ENCODE results near the gene IP6K2.
A peak's percentile ranks its signal among the peaks of the same experiment; 100 is the strongest.

IP6K2 gene

DNA sequence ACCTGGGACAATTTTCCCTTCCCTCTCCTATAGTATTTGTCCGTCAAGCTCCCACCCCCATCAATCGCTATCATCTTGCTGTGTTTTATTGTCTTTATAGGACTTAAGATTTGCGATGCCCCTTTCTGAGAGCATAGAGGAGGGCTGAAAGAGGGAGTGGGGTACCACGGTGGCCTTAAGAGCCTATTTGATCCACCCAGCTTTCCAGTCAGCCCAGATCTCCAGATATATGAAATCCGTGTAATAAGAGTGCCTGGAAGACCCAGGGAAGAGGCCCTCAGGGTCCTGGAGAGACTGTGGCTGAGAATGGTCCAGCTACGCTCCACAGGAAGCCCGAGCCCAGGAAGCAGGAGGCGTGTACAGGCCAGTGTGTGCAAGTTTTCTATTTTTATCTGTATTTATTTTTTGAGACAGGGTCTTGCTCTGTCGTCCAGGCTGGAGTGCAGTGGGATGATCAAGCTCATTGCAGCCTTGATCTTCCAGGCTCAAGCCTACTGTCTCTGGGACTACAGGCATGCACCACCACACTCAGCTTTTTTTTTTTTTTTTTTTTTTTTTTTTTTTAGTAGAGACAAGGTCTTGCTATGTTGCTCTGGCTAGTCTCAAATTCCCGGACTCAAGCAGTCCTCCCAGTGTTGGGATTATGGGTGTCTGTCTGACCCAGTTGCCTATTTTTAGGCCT is 30.3 kb downstream of the IP6K2 start:
- no peak for DNase-seq
- Histone ChIP-seq H3K4me3 (ENCODE audit: low read depth, low read length) (peak overlapping the region; percentile 70; the same call in 1 of the 2 replicates), H3K9me3 (no peaks in the 10 kb centered on the region), H3K27me3 (no peaks in the 10 kb centered on the region), H3K36me3 (peaks cover 44% of the 10 kb centered on the region), H3K4me1 (peaks cover 17% of the 10 kb centered on the region)
- TF ChIP-seq, protein P1, sequence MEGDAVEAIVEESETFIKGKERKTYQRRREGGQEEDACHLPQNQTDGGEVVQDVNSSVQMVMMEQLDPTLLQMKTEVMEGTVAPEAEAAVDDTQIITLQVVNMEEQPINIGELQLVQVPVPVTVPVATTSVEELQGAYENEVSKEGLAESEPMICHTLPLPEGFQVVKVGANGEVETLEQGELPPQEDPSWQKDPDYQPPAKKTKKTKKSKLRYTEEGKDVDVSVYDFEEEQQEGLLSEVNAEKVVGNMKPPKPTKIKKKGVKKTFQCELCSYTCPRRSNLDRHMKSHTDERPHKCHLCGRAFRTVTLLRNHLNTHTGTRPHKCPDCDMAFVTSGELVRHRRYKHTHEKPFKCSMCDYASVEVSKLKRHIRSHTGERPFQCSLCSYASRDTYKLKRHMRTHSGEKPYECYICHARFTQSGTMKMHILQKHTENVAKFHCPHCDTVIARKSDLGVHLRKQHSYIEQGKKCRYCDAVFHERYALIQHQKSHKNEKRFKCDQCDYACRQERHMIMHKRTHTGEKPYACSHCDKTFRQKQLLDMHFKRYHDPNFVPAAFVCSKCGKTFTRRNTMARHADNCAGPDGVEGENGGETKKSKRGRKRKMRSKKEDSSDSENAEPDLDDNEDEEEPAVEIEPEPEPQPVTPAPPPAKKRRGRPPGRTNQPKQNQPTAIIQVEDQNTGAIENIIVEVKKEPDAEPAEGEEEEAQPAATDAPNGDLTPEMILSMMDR (IDR thresholded peaks at IDR 0.05; ENCODE audit: low read depth, low read length), result no peak

GRCh38 chr3:48685603-48686511 is 31.2 kb downstream of the IP6K2 start, which contains the start of gene NCKIPSD:
NCKIPSD (minus strand) TSS chr3:48685915; CDS start chr3:48685807, 108 bp downstream.
- Histone ChIP-seq H3K27me3 (no peaks in the 10 kb centered on the region), H3K4me3 (ENCODE audit: low read depth, low read length) (peak within 1 kb of the TSS; percentile 70), H3K36me3 (peaks cover 44% of the 10 kb centered on the region), H3K9me3 (no peaks in the 10 kb centered on the region), H3K4me1 (peaks cover 17% of the 10 kb centered on the region)
- DNase-seq, result peak; percentile 90
- TF ChIP-seq, protein P1 (IDR thresholded peaks at IDR 0.05; ENCODE audit: low read depth, low read length), result peak; percentile 51

GRCh38 chr3:48685293-48685602 is 31.8 kb downstream of the IP6K2 start:
- peaks cover 44% of the 10 kb centered on the region for H3K36me3 ChIP-seq
- H3K27me3 ChIP-seq, result no peaks in the 10 kb centered on the region
- peak overlapping the region; percentile 70 for H3K4me3 ChIP-seq (ENCODE audit: low read depth, low read length)
- H3K4me1 ChIP-seq, result peaks cover 17% of the 10 kb centered on the region
- TF ChIP-seq, protein P1 (IDR thresholded peaks at IDR 0.05; ENCODE audit: low read depth, low read length), result peak; percentile 15; the same call in 1 of the 2 replicates
- no peak for DNase-seq
- H3K9me3 ChIP-seq, result no peaks in the 10 kb centered on the region

DNA sequence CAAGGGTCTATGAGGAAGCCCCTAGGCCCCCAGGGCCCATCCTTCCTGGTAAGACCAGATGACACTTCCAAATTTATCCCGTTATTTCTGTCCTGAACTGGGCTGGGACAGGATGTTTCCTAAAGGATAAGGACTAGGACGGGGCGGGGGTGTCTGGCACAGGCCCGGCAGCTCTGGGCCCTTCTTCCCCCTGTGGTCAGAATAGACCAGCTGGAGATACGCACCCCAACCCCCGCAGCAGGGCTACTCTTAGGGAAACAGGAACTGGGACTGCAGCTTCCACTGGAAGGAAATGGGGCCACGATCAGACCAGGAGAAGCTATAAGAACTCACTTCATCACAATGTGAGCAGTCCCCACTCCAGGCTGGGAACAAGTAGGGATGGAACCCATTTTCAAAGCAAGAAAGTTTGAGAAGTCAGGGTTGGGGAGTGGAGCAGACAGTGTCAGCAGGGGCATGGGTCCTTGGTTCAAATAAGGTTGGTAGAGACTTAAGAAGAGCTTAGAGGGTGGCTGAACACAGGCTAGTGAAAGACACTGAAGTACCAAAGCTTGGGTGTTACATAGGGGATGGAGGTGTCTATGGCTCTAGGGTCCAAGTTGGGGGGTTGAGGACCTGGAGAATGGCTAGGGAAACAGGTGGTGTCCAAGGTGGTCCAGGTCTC is 32.4 kb downstream of the IP6K2 start:
- peaks cover 17% of the 10 kb centered on the region for H3K4me1 ChIP-seq
- peaks cover 41% of the 10 kb centered on the region for H3K36me3 ChIP-seq
- TF ChIP-seq, protein P1 (IDR thresholded peaks at IDR 0.05; ENCODE audit: low read depth, low read length), result no peak
- peak overlapping the region; percentile 34 for H3K4me3 ChIP-seq (ENCODE audit: low read depth, low read length)
- H3K27me3 ChIP-seq, result no peaks in the 10 kb centered on the region
- no peaks in the 10 kb centered on the region for H3K9me3 ChIP-seq
- no peak for DNase-seq

DNA sequence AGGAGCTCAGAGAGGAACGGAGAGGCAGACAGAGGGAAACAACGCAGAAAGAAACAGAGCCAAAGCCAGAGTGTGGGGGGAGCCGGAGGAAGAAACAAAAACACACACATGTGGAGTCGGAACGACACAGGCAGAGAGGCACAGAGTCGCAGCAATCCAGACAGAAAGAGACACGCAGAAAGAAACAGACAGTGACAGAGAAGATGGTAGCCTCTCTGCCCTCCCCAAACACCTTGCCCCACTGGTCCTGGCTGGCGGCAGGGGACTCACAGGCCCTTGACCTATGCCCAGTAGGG is 33.0 kb downstream of the IP6K2 start:
- peak overlapping the region; percentile 34 for H3K4me3 ChIP-seq (ENCODE audit: low read depth, low read length)
- H3K36me3 ChIP-seq, result peaks cover 38% of the 10 kb centered on the region

More for the DNA sequence above, 33.0 kb downstream of the IP6K2 start:
- TF ChIP-seq, protein P1 (IDR thresholded peaks at IDR 0.05; ENCODE audit: low read depth, low read length), result no peak
- Histone ChIP-seq H3K4me1 (peaks cover 17% of the 10 kb centered on the region), H3K27me3 (no peaks in the 10 kb centered on the region), H3K9me3 (no peaks in the 10 kb centered on the region)
- no peak for DNase-seq

Measured in BE2C (cell line).